ELR (cell line): Measurements from ENCODE around the gene KCNIP3.
"Not testable (repeated sequence)": the region's sequence is repeated elsewhere in the genome, so short reads cannot be mapped to it uniquely, and the experiment has no call there.

Experiments
- DNase-seq: peaks from one replicate; pipeline ENCODE4 v3.0.0-alpha.2; 2015; ENCODE audit warnings: low read depth

KCNIP3 gene

DNA sequence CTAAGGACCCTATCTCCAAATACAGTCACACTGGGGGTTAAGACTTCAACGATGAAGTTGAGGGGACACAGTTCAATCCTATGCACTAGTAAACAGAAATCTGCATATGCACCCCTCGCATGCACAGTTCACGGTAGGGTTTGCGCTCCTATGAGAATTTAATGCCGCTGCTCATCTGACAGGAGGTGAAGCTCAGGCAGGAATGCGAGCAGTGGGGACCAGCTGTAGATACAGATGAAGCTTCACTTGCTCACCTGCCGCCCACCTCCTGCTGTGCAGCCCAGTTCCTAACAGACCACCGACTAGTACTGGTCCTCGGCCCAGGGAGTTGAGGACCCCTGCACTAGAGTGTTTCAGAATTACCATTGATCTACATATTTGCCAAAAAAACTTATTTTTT lies 65.3 kb downstream of the KCNIP3 start:
- DNase-seq: no peak

DNA sequence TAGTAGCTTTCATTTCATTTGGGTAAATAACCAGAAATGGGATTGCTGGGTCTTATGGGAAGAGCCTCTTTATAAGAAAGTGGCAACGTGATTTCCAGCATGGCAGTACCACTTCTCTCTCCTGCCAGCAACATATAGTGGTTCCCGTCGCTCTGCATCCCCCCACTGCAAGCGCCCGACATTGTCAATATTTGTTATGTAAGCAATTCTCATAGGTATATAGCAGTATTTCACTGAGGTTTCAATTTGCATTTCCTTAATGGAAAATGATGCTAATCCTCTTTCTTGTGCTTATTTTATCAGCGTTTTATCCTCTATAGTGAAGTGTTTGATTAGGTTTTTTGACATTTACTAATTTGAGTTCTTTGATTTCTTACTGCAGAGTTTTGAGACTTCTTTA lies 69.4 kb downstream of the KCNIP3 start:
- DNase-seq: no peak

- DNase-seq: no peak
Observed at GRCh38 chr2:95372216-95372829, 75.2 kb downstream of the KCNIP3 start.

- DNase-seq: no peak
Observed at GRCh38 chr2:95372845-95373244, 75.7 kb downstream of the KCNIP3 start.

DNA sequence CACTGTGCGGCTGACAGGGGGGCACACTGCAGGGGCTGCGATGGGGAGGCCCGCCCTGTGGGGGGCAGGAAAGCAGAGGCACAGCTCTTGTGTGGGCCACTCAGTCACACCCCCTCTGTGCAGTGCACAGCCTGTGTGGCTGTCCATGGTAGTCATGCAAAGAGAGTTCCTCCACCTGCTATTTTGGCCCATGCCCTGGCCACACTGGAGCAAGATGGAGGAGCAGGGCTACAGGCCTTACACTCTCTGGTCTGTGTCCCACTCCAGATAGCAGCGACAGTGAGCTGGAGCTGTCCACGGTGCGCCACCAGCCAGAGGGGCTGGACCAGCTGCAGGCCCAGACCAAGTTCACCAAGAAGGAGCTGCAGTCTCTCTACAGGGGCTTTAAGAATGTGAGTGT lies 76.9 kb downstream of the KCNIP3 start:
- no peak for DNase-seq

- DNase-seq: no peak
Observed at GRCh38 chr2:95374451-95374920, 77.3 kb downstream of the KCNIP3 start.

- DNase-seq: peak; percentile 19
Observed at GRCh38 chr2:95374921-95375471, 77.8 kb downstream of the KCNIP3 start.

DNA sequence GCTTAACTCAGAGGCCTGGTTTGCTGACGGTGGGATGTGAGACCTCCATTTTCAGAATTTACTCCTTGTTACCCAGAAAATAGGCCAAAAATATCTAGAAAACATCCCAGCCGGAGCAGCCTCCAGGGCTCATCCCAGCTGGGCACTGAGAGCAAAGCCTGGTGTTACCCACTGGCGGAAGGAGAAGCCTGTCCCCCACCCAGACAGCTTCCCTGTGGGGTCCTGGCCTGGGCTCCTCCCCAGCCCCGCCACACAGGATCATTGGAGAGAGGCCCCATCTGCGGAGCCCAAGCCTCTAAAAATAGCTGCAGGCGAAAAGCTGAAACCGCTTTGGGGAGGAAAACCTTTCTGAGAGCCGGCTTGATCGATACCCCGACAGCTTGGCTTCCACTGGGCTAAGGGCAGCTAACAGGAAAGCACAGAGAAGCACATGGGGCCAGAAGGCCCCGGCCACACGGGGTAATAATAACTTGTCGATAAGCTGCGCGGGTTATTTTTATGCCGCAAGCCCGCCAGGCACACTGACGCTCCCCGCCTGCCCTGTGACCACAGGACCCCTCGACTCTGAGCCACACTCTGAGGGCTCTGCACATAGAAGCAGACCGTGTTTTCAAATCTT lies 78.5 kb downstream of the KCNIP3 start:
- no peak for DNase-seq

- DNase-seq: no peak
Observed at GRCh38 chr2:95376311-95377215, 79.4 kb downstream of the KCNIP3 start.

- no peak for DNase-seq
Observed at GRCh38 chr2:95377216-95378123, 80.3 kb downstream of the KCNIP3 start.

- not testable (repeated sequence) for DNase-seq
Observed at GRCh38 chr2:95378281-95378680, 81.1 kb downstream of the KCNIP3 start.

DNA sequence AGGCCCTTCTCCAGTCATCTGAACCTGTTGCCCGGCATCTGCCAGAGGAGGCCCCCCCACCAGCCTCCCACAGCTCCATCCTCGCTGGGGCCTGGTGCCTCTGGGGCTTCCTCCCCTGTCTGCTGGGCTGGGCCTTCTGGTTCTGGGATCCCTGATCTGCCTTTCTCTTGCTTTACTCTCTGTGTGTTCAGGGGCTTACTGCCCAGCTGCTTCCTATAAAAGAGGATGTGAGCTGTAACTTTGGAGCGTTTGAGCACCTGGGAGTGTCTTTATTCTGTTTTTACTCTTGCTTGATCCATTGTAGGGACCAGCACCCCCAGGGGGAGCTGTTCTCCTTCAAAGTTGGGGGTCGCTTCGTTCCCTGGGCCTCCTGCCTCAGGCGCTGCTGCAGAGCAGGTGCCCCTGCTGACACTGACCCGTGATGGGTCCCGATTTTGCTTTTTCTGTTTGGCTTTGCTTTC lies 82.3 kb downstream of the KCNIP3 start:
- peak; percentile 18 for DNase-seq

- no peak for DNase-seq
Observed at GRCh38 chr2:95380280-95380679, 83.1 kb downstream of the KCNIP3 start.

- DNase-seq: no peak
Observed at GRCh38 chr2:95380731-95381130, 83.6 kb downstream of the KCNIP3 start.

GRCh38 chr2:95381212-95382191 lies 84.4 kb downstream of the KCNIP3 start:
- DNase-seq: no peak

DNA sequence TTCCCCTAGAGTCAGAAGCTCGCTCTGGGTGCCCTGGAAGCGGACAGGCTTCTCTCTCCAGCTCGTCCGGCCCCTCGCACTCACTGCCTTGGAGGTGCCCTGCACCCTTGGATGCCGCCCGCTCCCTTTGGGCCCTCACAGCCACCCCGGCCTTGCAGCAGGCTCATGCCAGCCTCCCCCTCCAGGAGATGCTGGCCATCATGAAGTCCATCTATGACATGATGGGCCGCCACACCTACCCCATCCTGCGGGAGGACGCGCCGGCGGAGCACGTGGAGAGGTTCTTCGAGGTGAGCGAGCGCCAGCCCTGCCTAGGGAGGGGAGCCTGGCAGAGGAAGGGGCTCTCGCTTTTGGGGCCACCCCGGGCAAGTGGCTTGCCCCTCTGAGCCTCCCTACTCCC lies 85.0 kb downstream of the KCNIP3 start:
- no peak for DNase-seq

- no peak for DNase-seq
Observed at GRCh38 chr2:95382686-95383634, 85.8 kb downstream of the KCNIP3 start.

- DNase-seq: no peak
Observed at GRCh38 chr2:95383635-95384027, 86.5 kb downstream of the KCNIP3 start.
